ENCODE measurements around the gene KLHL1. TPM values are rescaled to one million over a fixed set of nuclear protein-coding genes. Genes with fewer than 3 reads are reported as not detected.

Gene KLHL1
- total and polyA plus RNA-seq, 4 donors: not detected

DNA sequence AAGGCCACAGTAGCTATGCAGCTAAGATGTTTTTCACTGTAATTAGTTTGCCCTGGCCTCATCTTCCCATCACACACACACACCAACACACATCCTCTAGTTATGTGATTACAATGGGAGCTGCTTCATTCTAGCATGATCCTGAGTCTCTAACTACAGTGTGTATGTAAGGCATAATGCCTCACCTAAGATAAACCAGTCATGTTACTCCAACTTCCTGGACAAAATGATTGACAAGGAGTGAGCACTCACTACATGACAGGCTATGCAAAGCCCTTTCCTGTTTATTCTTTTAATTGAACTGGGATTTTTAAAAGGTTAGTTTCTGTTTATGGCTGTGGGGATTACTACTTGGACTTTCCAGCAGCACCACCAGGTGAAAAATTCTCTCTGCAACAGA lies 401.4 kb downstream of the KLHL1 start:
- H3K4me3 ChIP-seq (ENCODE audit: low read depth in 1 of 3, low read length in 3 of 3): no peak overlapping the region
- DNase-seq (ENCODE audit: low spot score): no peak
- no peaks in the 10 kb centered on the region for H3K4me1 ChIP-seq (ENCODE audit: control insufficient read depth in 4 of 4, insufficient read depth in 4 of 4, low read length in 3 of 4)
- no peaks in the 10 kb centered on the region for H3K9me3 ChIP-seq (ENCODE audit: control insufficient read depth in 4 of 4, low read length in 3 of 4)
- H3K27ac ChIP-seq (ENCODE audit: low read depth in 1 of 2, low read length in 2 of 2): no peak overlapping the region
- H3K9ac ChIP-seq (ENCODE audit: low read depth in 1 of 2, low read length in 2 of 2): no peak overlapping the region
- no peak for TF ChIP-seq GABPA (IDR thresholded peaks at IDR 0.05 in 1 of 2, conservative IDR thresholded peaks at IDR 0.05 in 1 of 2)
- H3K27me3 ChIP-seq (ENCODE audit: control insufficient read depth in 4 of 4, insufficient read depth in 4 of 4, low read length in 3 of 4): no peaks in the 10 kb centered on the region
- no peaks in the 10 kb centered on the region for H3K36me3 ChIP-seq (ENCODE audit: control insufficient read depth in 4 of 4, insufficient read depth in 3 of 4, low read depth in 1 of 4, low read length in 3 of 4)

DNA sequence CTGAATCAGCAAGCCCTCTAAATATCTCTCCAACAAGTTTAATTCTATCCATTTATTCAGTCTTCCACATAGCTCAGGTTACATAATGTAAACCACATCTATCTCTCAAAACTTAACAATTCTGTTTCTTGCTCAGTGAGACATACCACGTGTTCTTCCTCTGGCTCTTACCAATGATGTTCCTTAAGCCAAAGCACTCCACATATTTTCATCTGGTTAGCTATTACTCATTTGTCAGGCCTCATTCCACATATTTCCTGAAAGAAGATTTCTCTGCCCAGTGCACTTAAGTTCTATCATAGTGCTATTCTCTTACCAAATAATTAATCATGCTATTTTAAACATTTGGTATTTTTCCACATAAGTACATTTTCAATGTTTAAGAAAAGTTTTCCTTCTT lies 403.9 kb downstream of the KLHL1 start:
- WGBS: 79% methylated on average over 1 of the region's 1 CpG
- Histone ChIP-seq H3K4me1 (ENCODE audit: control insufficient read depth in 4 of 4, insufficient read depth in 4 of 4, low read length in 3 of 4) (no peaks in the 10 kb centered on the region), H3K9ac (ENCODE audit: low read depth in 1 of 2, low read length in 2 of 2) (no peak overlapping the region), H3K9me3 (ENCODE audit: control insufficient read depth in 4 of 4, low read length in 3 of 4) (no peaks in the 10 kb centered on the region), H3K4me3 (ENCODE audit: low read depth in 1 of 3, low read length in 3 of 3) (no peak overlapping the region), H3K27ac (ENCODE audit: low read depth in 1 of 2, low read length in 2 of 2) (no peak overlapping the region), H3K27me3 (ENCODE audit: control insufficient read depth in 4 of 4, insufficient read depth in 4 of 4, low read length in 3 of 4) (no peaks in the 10 kb centered on the region), H3K36me3 (ENCODE audit: control insufficient read depth in 4 of 4, insufficient read depth in 3 of 4, low read depth in 1 of 4, low read length in 3 of 4) (no peaks in the 10 kb centered on the region)
- TF ChIP-seq GABPA (IDR thresholded peaks at IDR 0.05 in 1 of 2, conservative IDR thresholded peaks at IDR 0.05 in 1 of 2) (no peak), YY1 (IDR thresholded peaks at IDR 0.05) (no peak), FOXA2 (IDR thresholded peaks at IDR 0.05) (no peak), SP1 (IDR thresholded peaks at IDR 0.05) (no peak), NR2F2 (IDR thresholded peaks at IDR 0.05) (no peak), JUND (IDR thresholded peaks at IDR 0.05) (no peak), TAF1 (conservative IDR thresholded peaks at IDR 0.05) (no peak), RAD21 (IDR thresholded peaks at IDR 0.05) (no peak), FOXA1 (IDR thresholded peaks at IDR 0.05) (no peak), EGR1 (IDR thresholded peaks at IDR 0.05; ENCODE audit: low read depth in 2 of 2) (no peak), RXRA (IDR thresholded peaks at IDR 0.05) (no peak), HNF4A (conservative IDR thresholded peaks at IDR 0.05) (no peak)
- TF ChIP-seq, protein P1, sequence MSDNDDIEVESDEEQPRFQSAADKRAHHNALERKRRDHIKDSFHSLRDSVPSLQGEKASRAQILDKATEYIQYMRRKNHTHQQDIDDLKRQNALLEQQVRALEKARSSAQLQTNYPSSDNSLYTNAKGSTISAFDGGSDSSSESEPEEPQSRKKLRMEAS (IDR thresholded peaks at IDR 0.05): no peak
- TF ChIP-seq, protein P2, sequence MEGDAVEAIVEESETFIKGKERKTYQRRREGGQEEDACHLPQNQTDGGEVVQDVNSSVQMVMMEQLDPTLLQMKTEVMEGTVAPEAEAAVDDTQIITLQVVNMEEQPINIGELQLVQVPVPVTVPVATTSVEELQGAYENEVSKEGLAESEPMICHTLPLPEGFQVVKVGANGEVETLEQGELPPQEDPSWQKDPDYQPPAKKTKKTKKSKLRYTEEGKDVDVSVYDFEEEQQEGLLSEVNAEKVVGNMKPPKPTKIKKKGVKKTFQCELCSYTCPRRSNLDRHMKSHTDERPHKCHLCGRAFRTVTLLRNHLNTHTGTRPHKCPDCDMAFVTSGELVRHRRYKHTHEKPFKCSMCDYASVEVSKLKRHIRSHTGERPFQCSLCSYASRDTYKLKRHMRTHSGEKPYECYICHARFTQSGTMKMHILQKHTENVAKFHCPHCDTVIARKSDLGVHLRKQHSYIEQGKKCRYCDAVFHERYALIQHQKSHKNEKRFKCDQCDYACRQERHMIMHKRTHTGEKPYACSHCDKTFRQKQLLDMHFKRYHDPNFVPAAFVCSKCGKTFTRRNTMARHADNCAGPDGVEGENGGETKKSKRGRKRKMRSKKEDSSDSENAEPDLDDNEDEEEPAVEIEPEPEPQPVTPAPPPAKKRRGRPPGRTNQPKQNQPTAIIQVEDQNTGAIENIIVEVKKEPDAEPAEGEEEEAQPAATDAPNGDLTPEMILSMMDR (IDR thresholded peaks at IDR 0.05; ENCODE audit: low read depth, low read length, missing input control): no peak
- TF ChIP-seq, protein P3, sequence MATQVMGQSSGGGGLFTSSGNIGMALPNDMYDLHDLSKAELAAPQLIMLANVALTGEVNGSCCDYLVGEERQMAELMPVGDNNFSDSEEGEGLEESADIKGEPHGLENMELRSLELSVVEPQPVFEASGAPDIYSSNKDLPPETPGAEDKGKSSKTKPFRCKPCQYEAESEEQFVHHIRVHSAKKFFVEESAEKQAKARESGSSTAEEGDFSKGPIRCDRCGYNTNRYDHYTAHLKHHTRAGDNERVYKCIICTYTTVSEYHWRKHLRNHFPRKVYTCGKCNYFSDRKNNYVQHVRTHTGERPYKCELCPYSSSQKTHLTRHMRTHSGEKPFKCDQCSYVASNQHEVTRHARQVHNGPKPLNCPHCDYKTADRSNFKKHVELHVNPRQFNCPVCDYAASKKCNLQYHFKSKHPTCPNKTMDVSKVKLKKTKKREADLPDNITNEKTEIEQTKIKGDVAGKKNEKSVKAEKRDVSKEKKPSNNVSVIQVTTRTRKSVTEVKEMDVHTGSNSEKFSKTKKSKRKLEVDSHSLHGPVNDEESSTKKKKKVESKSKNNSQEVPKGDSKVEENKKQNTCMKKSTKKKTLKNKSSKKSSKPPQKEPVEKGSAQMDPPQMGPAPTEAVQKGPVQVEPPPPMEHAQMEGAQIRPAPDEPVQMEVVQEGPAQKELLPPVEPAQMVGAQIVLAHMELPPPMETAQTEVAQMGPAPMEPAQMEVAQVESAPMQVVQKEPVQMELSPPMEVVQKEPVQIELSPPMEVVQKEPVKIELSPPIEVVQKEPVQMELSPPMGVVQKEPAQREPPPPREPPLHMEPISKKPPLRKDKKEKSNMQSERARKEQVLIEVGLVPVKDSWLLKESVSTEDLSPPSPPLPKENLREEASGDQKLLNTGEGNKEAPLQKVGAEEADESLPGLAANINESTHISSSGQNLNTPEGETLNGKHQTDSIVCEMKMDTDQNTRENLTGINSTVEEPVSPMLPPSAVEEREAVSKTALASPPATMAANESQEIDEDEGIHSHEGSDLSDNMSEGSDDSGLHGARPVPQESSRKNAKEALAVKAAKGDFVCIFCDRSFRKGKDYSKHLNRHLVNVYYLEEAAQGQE (IDR thresholded peaks at IDR 0.05): no peak
- TF ChIP-seq, protein P4, sequence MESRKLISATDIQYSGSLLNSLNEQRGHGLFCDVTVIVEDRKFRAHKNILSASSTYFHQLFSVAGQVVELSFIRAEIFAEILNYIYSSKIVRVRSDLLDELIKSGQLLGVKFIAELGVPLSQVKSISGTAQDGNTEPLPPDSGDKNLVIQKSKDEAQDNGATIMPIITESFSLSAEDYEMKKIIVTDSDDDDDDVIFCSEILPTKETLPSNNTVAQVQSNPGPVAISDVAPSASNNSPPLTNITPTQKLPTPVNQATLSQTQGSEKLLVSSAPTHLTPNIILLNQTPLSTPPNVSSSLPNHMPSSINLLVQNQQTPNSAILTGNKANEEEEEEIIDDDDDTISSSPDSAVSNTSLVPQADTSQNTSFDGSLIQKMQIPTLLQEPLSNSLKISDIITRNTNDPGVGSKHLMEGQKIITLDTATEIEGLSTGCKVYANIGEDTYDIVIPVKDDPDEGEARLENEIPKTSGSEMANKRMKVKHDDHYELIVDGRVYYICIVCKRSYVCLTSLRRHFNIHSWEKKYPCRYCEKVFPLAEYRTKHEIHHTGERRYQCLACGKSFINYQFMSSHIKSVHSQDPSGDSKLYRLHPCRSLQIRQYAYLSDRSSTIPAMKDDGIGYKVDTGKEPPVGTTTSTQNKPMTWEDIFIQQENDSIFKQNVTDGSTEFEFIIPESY (IDR thresholded peaks at IDR 0.05): no peak
- TF ChIP-seq, protein P5, sequence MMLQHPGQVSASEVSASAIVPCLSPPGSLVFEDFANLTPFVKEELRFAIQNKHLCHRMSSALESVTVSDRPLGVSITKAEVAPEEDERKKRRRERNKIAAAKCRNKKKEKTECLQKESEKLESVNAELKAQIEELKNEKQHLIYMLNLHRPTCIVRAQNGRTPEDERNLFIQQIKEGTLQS (IDR thresholded peaks at IDR 0.05): no peak
- DNase-seq (ENCODE audit: low spot score): no peak

Measured in liver (tissue), 9 donors.